K562 (cell line): ENCODE results near the gene DMD. TPM values are rescaled to one million over a fixed set of nuclear protein-coding genes. Genes with fewer than 3 reads are reported as not detected.

ENCODE experiments used
- ATAC-seq: fragments of 200-7000 bp; cut with Tn5 transposase; 3 replicates; pipeline ENCODE4 v1.9.1; 2020; ENCODE audit warnings: moderate library complexity
- BruUV-seq: library from RNA; stranded (reverse); fragments of 400-500 nt; replicated peaks from 2 replicates; lab custom pipeline; 2021; lab: Mats Ljungman, UMichigan
- CTCF ChIA-PET: fragments of 300-600 bp; formaldehyde crosslinking; extraction: SDS; loops from one replicate; lab custom pipeline; 2021; ENCODE audit warnings: low intra/inter-chr PET ratio; lab: Yijun Ruan, JAX
- POLR2A ChIA-PET: fragments of 300-600, 350-650 bp; sonication (Branson Sonifier 250); formaldehyde crosslinking; extraction: SDS; loops from one replicate; lab custom pipeline; 2021; ENCODE audit warnings: antibody characterized with exemption, inconsistent platforms; lab: Yijun Ruan, JAX
- DNase-seq, 4 experiments: peaks; one replicate each; pipeline versions ENCODE4 v3.0.0 to v3.0.0-alpha.2; 2011 to 2018; ENCODE audit warnings: low spot score in 3 of 4, mixed read lengths in 3 of 4; ENCODE audit errors: extremely low read depth in 1 of 4
- FAIRE-seq: peaks from 2 replicates; lab custom pipeline; 2011; peaks lifted over from hg19 to GRCh38; lab: Jason Lieb, UNC
- H2AFZ ChIP-seq: 2 replicates; pipeline ENCODE4 v1.6.0; 2011; ENCODE audit warnings: low read depth, low read length, control low read depth, inconsistent platforms
- H3K27ac ChIP-seq: fragments of 200-600 bp; 3 replicates; pipeline ENCODE4 v1.8.0; 2011; ENCODE audit warnings: low read depth, mild to moderate bottlenecking, control low read depth, inconsistent platforms, low read length, moderate library complexity, mixed read lengths; ENCODE audit errors: extremely low read depth
- H3K27me3 ChIP-seq, 2 experiments: fragments of 300-600 bp in 1 of 2; 2 replicates in 1 of 2; 3 replicates in 1 of 2; pipeline versions ENCODE4 v1.6.0 to v1.8.0; 2011; ENCODE audit warnings: inconsistent platforms in 2 of 2, low read length in 2 of 2, mild to moderate bottlenecking in 1 of 2, mixed read lengths in 1 of 2, moderate library complexity in 1 of 2; ENCODE audit not compliant: control insufficient read depth in 2 of 2, insufficient read depth in 2 of 2
- H3K36me3 ChIP-seq: fragments of 300-600 bp; 3 replicates; pipeline ENCODE4 v1.8.0; 2011; ENCODE audit warnings: mild to moderate bottlenecking, low read length, inconsistent platforms; ENCODE audit not compliant: control insufficient read depth, insufficient read depth
- H3K4me1 ChIP-seq, 2 experiments: fragments of 200-600 bp in 1 of 2; replicated peaks in 1 of 2; 2 replicates in 1 of 2; 3 replicates in 1 of 2; pipeline versions ENCODE4 v1.5.1 to v1.8.0; 2011; ENCODE audit warnings: inconsistent platforms in 2 of 2, low read length in 2 of 2, mild to moderate bottlenecking in 1 of 2, mixed read lengths in 1 of 2, moderate library complexity in 1 of 2; ENCODE audit not compliant: control insufficient read depth in 2 of 2, insufficient read depth in 2 of 2
- H3K4me2 ChIP-seq: 2 replicates; pipeline ENCODE4 v1.6.1; 2011; ENCODE audit warnings: low read length, control low read depth, inconsistent platforms, mixed read lengths; ENCODE audit not compliant: insufficient read depth
- H3K4me3 ChIP-seq: fragments of 200-600 bp; sonication (generic), shearing (Covaris generic); 2 replicates; pipeline ENCODE4 v1.5.1; 2016; ENCODE audit warnings: control low read depth, inconsistent platforms
- H3K79me2 ChIP-seq: fragments of 200-600 bp; 3 replicates; pipeline ENCODE4 v1.8.0; 2011; ENCODE audit warnings: low read length, inconsistent platforms; ENCODE audit not compliant: control insufficient read depth, insufficient read depth
- H3K9ac ChIP-seq, 2 experiments: 2 replicates each; pipeline versions ENCODE4 v1.6.0 to v1.6.1; 2011; ENCODE audit warnings: low read depth in 2 of 2, low read length in 2 of 2, control low read depth in 1 of 2, inconsistent platforms in 1 of 2, mild to moderate bottlenecking in 1 of 2, mixed read lengths in 1 of 2; ENCODE audit not compliant: insufficient read depth in 1 of 2
- H3K9me1 ChIP-seq: one replicate; pipeline ENCODE4 v1.6.0; 2011; ENCODE audit warnings: inconsistent platforms, mild to moderate bottlenecking, low read length, moderate library complexity; ENCODE audit not compliant: control insufficient read depth, insufficient read depth
- H3K9me3 ChIP-seq: replicated peaks from 2 replicates; pipeline ENCODE4 v1.5.1; 2011; ENCODE audit warnings: low read depth, low read length, inconsistent platforms; ENCODE audit not compliant: control insufficient read depth, insufficient read depth
- H4K20me1 ChIP-seq: replicated peaks from 2 replicates; pipeline ENCODE4 v1.6.1; 2011; ENCODE audit warnings: low read length, inconsistent platforms, mixed read lengths; ENCODE audit not compliant: control insufficient read depth, insufficient read depth
- ARID1B ChIP-seq: fragments of 450-650 bp; IDR thresholded peaks from 2 replicates; pipeline ENCODE4 v1.6.1; 2016; ENCODE audit warnings: antibody characterized with exemption, mild to moderate bottlenecking, inconsistent platforms
- BRD9 ChIP-seq: fragments of 450-650 bp; IDR thresholded peaks from 2 replicates; pipeline ENCODE4 v1.6.1; 2018; ENCODE audit warnings: low read depth; ENCODE audit not compliant: partially characterized antibody
- CHAMP1 ChIP-seq: fragments of 450-650 bp; IDR thresholded peaks from 2 replicates; pipeline ENCODE4 v1.6.1; 2016; ENCODE audit warnings: mild to moderate bottlenecking
- FOXJ2 ChIP-seq: fragments of 200-800 bp; sonication (Bioruptor generic); IDR thresholded peaks from 2 replicates; pipeline ENCODE4 v1.6.1; 2016; ENCODE audit warnings: missing genetic modification characterization, missing compliant biosample characterization
- HIVEP1 ChIP-seq: fragments of 250-450 bp; sonication (Bioruptor Pico); IDR thresholded peaks from 2 replicates; pipeline ENCODE4 v1.4.0; 2020; ENCODE audit warnings: mild to moderate bottlenecking
- L3MBTL2 ChIP-seq: fragments of 450-650 bp; IDR thresholded peaks from 2 replicates; pipeline ENCODE4 v1.6.1; 2016; ENCODE audit warnings: mild to moderate bottlenecking, moderate library complexity
- NFIC ChIP-seq: fragments of 450-650 bp; IDR thresholded peaks from 2 replicates; pipeline ENCODE4 v1.6.1; 2017; ENCODE audit warnings: mild to moderate bottlenecking, inconsistent platforms
- NUFIP1 ChIP-seq: fragments of 450-650 bp; IDR thresholded peaks from 2 replicates; pipeline ENCODE4 v1.6.1; 2018; ENCODE audit not compliant: partially characterized antibody
- POU5F1 ChIP-seq: fragments of 150-350 bp; IDR thresholded peaks from 2 replicates; pipeline ENCODE4 v1.6.1; 2014; ENCODE audit warnings: borderline replicate concordance, low read length, low read depth, mild to moderate bottlenecking; ENCODE audit not compliant: partially characterized antibody
- PREB ChIP-seq: sonication (generic); formaldehyde crosslinking; IDR thresholded peaks from 2 replicates; pipeline ENCODE4 v1.8.1; 2023; ENCODE audit warnings: mild to moderate bottlenecking, missing genetic modification reagents
- RBM34 ChIP-seq: fragments of 200-400 bp; formaldehyde crosslinking; IDR thresholded peaks from 2 replicates; pipeline ENCODE4 v1.6.1; 2018; ENCODE audit warnings: low read length, borderline replicate concordance; ENCODE audit not compliant: insufficient read depth
- RFX1 ChIP-seq: fragments of 450-650 bp; IDR thresholded peaks from 2 replicates; pipeline ENCODE4 v1.6.1; 2016; ENCODE audit warnings: mild to moderate bottlenecking, moderate library complexity
- SMAD4 ChIP-seq: fragments of 250-450 bp; sonication (Bioruptor Pico); conservative IDR thresholded peaks from 2 replicates; pipeline ENCODE4 v1.8.0; 2021; ENCODE audit warnings: inconsistent platforms, mild to moderate bottlenecking, moderate library complexity
- YY1 ChIP-seq, 3 experiments: IDR thresholded peaks; 2 replicates each; pipeline ENCODE4 v1.6.1; 2011; ENCODE audit warnings: low read length in 2 of 3, mild to moderate bottlenecking in 2 of 3, moderate library complexity in 2 of 3, borderline replicate concordance in 1 of 3, control low read depth in 1 of 3, low read depth in 1 of 3; ENCODE audit not compliant: insufficient read depth in 3 of 3, insufficient replicate concordance in 2 of 3, control insufficient read depth in 1 of 3, insufficient read length in 1 of 3; ENCODE audit errors: extremely low read depth in 1 of 3
- ZBTB2 ChIP-seq: fragments of 450-650 bp; IDR thresholded peaks from 2 replicates; pipeline ENCODE4 v1.6.1; 2016; ENCODE audit warnings: antibody characterized with exemption
- ZNF184 ChIP-seq: sonication (generic); formaldehyde crosslinking; IDR thresholded peaks from 2 replicates; pipeline ENCODE4 v1.5.0; 2020; ENCODE audit warnings: missing genetic modification reagents
- ZNF282 ChIP-seq: sonication (generic); formaldehyde crosslinking; IDR thresholded peaks from 2 replicates; pipeline ENCODE4 v1.8.1; 2023; ENCODE audit warnings: missing genetic modification reagents
- ZNF436 ChIP-seq: fragments of 250-450, 450-650 bp; sonication (Bioruptor Pico); formaldehyde crosslinking; IDR thresholded peaks from 2 replicates; pipeline ENCODE4 v1.7.0; 2020; ENCODE audit warnings: mild to moderate bottlenecking
- ZNF584 ChIP-seq: fragments of 200-800 bp; sonication (Bioruptor generic); IDR thresholded peaks from 2 replicates; pipeline ENCODE4 v1.6.1; 2016; ENCODE audit warnings: low read depth, mild to moderate bottlenecking, missing genetic modification characterization, missing compliant biosample characterization
- ZNF778 ChIP-seq: fragments of 450-650 bp; formaldehyde crosslinking; IDR thresholded peaks from 2 replicates; pipeline ENCODE4 v1.4.0; 2020; ENCODE audit warnings: mild to moderate bottlenecking, moderate library complexity
- WGBS: fragments of 100-300 bp; shearing (Covaris generic); methylation state at CpG from one replicate; pipeline ENCODE4 v1.1.6; 2016; ENCODE audit warnings: low coverage, mixed read lengths; ENCODE audit not compliant: insufficient coverage; ENCODE audit errors: missing lambda C conversion rate; 5-methylcytosine and 5-hydroxymethylcytosine counted together
- in situ Hi-C: fragments of 300-500 bp; cut with MboI; formaldehyde crosslinking; loops from 4 replicates; pipeline ENCODE4 v1.15.0; 2018; ENCODE audit warnings: inconsistent platforms, mixed read lengths
- intact Hi-C: fragments of 100-400 bp; cut with micrococcal nuclease; formaldehyde crosslinking; loops from 2 replicates; pipeline ENCODE4 v1.14.2; 2022
- polyA plus RNA-seq, 8 experiments: library from polyadenylated mRNA; depleted of rRNA in 4 of 8; stranded (reverse) in 5 of 8; unstranded in 3 of 8; fragments of >200 nt; fragmentation: Nextera tagmentation in 2 of 8; fragmentation: Illumina TruSeq in 1 of 8; extraction: Ambion mirVana in 2 of 8; extraction: Trizol in 1 of 8; gene quantifications; 2 replicates each; pipeline versions ENCODE4 v1.2.1 to v1.2.3, GENCODE V29; 2011 to 2014; ENCODE audit warnings: inconsistent platforms in 1 of 8, missing spikeins in 1 of 8
- total RNA-seq, 7 experiments: library from RNA; depleted of rRNA in 6 of 7; stranded (reverse); fragments of >200 nt in 6 of 7; fragmentation: Illumina TruSeq in 2 of 7; extraction: Trizol in 2 of 7; gene quantifications; 2 replicates each; pipeline versions ENCODE4 v1.2.1 to v1.2.3, GENCODE V29; 2011 to 2021; ENCODE audit warnings: low replicate concordance in 1 of 7

DMD gene
- total and polyA plus RNA-seq, 9 of the 15 experiments (the other 6 are each of a cell fraction or from before 2014, with no cell fraction given) = 3.8 to 20.4 (median 11.4) TPM

GRCh38 chrX:32267796-32268195, 943.6 kb downstream of the DMD start:
- CTCF ChIA-PET = no interaction called here
- in situ Hi-C loops (no loop called here), intact Hi-C loops (no loop called here)
- no peaks in the 10 kb centered on the region for H3K36me3 ChIP-seq
- WGBS = 0% methylated on average over 1 of the region's 2 CpGs
- H3K4me2 ChIP-seq = no peak overlapping the region
- H3K9ac ChIP-seq = no peak overlapping the region
- no peaks in the 10 kb centered on the region for H3K27me3 ChIP-seq
- DNase-seq = no peak
- no peaks in the 10 kb centered on the region for H3K79me2 ChIP-seq
- no peak for ATAC-seq
- no peak for FAIRE-seq
- no peaks in the 10 kb centered on the region for H3K9me3 ChIP-seq
- POLR2A ChIA-PET = no interaction called here
- H3K9me1 ChIP-seq = no peaks in the 10 kb centered on the region
- no TSS peak for BruUV-seq
- H3K4me1 ChIP-seq = no peaks in the 10 kb centered on the region
- no peak overlapping the region for H3K4me3 ChIP-seq
- H2AFZ ChIP-seq = no peak overlapping the region
- no peak for TF ChIP-seq ARID1B
- no peak for TF ChIP-seq HIVEP1
- TF ChIP-seq ZNF282 (CRISPR knock-in tag) = no peak
- TF ChIP-seq ZNF584 (CRISPR knock-in tag) = no peak
- TF ChIP-seq POU5F1 = no peak
- TF ChIP-seq BRD9 = no peak
- TF ChIP-seq FOXJ2 (tag) = no peak
- no peak for TF ChIP-seq CHAMP1
- no peak for TF ChIP-seq ZNF778 (CRISPR knock-in tag)
- TF ChIP-seq ZBTB2 = no peak
- TF ChIP-seq PREB (CRISPR knock-in tag) = no peak
- TF ChIP-seq NUFIP1 = no peak
- TF ChIP-seq RBM34 = no peak
- TF ChIP-seq NFIC = no peak
- no peak for TF ChIP-seq ZNF184 (CRISPR knock-in tag)
- TF ChIP-seq L3MBTL2 = no peak
- TF ChIP-seq RFX1 = no peak
- no peak for TF ChIP-seq YY1 (IDR thresholded peaks at IDR 0.05; ENCODE audit: borderline replicate concordance in 1 of 3, control insufficient read depth in 1 of 3, extremely low read depth in 1 of 3, insufficient read depth in 3 of 3, insufficient read length in 1 of 3, insufficient replicate concordance in 2 of 3, low read depth in 1 of 3, low read length in 2 of 3)
- TF ChIP-seq ZNF436 (CRISPR knock-in tag) = no peak
- no peak for TF ChIP-seq SMAD4 (CRISPR knock-in tag)
- TF ChIP-seq, all 486 proteins: peak for 0
- H4K20me1 ChIP-seq = no peaks in the 10 kb centered on the region
- no peak overlapping the region for H3K27ac ChIP-seq
